NT2/D1 (cell line): ENCODE data around the gene FOXD2.

Experiments used
- SUZ12 ChIP-seq: IDR thresholded peaks from 2 replicates; pipeline ENCODE4 v1.6.1; 2011; ENCODE audit not compliant: insufficient read length, insufficient read depth; ENCODE audit errors: extremely low read depth
- ZNF274 ChIP-seq: IDR thresholded peaks from 2 replicates; pipeline ENCODE4 v1.6.1; 2011; ENCODE audit warnings: mild to moderate bottlenecking, low read depth, low read length

- no peak for TF ChIP-seq SUZ12
- no peak for TF ChIP-seq ZNF274
Observed at GRCh38 chr1:47417170-47418044, 20.4 kb upstream of the FOXD2 start.
